Activated T-helper 1 cell treated with anti-CD3 and anti-CD28 coated beads, Interleukin-12 subunit alpha, Interleukin-12 subunit beta, Interleukin-2, Interleukin-4 antibody, amounts not matched to agents 30 ng/mL and 10 ng/mL and 1 ng/mL, durations not matched to agents 14 hours and 24 hours and 36 hours (primary cell): Measurements from ENCODE around the gene LMAN2. TPM values are rescaled to one million over a fixed set of nuclear protein-coding genes. Genes with fewer than 3 reads are reported as not detected.
"Not testable (repeated sequence)": the region's sequence is repeated elsewhere in the genome, so short reads cannot be mapped to it uniquely, and the experiment has no call there.

ENCODE experiments used
- DNase-seq: peaks from one replicate; pipeline ENCODE4 v3.0.0; 2021; ENCODE audit warnings: low spot score
- H3K27ac Mint-ChIP-seq: one replicate; pipeline ENCODE4 v1.8.0; 2021; ENCODE audit warnings: mild to moderate bottlenecking, mixed read lengths
- H3K27me3 Mint-ChIP-seq: one replicate; pipeline ENCODE4 v1.8.0; 2022; ENCODE audit warnings: mild to moderate bottlenecking, moderate library complexity, mixed read lengths; ENCODE audit not compliant: insufficient read depth
- H3K36me3 Mint-ChIP-seq: one replicate; pipeline ENCODE4 v1.8.0; 2021; ENCODE audit warnings: low read depth, mixed read lengths
- H3K4me1 Mint-ChIP-seq: one replicate; pipeline ENCODE4 v1.8.0; 2021; ENCODE audit warnings: low read depth, mixed read lengths
- H3K4me3 Mint-ChIP-seq: one replicate; pipeline ENCODE4 v1.8.0; 2021; ENCODE audit warnings: mild to moderate bottlenecking, moderate library complexity, mixed read lengths
- H3K9me3 Mint-ChIP-seq: one replicate; pipeline ENCODE4 v1.8.0; 2021; ENCODE audit warnings: mixed read lengths
- intact Hi-C: fragments of 100-400 bp; cut with micrococcal nuclease; formaldehyde crosslinking; loops from one replicate; pipeline ENCODE4 v1.15.1; 2024
- total RNA-seq: library from RNA; stranded (reverse); gene quantifications from 2 replicates; pipeline ENCODE4 v1.2.3, GENCODE V29; 2022

The LMAN2 gene
- total RNA-seq, 1 donor from 2014 or later, result 118 TPM

- DNase-seq, result no peak
- Mint-ChIP-seq H3K36me3 (peaks cover 25% of the 10 kb centered on the region), H3K4me1 (peaks cover 61% of the 10 kb centered on the region), H3K9me3 (no peaks in the 10 kb centered on the region), H3K4me3 (no peak overlapping the region), H3K27ac (no peak overlapping the region), H3K27me3 (peaks cover 2% of the 10 kb centered on the region)
- intact Hi-C loops, result no loop called here
Measured at GRCh38 chr5:177366528-177367322, 15.3 kb upstream of the LMAN2 start.

GRCh38 chr5:177365845-177366527 lies 14.5 kb upstream of the LMAN2 start:
- intact Hi-C loops, result no loop called here
- H3K27me3 Mint-ChIP-seq, result peaks cover 2% of the 10 kb centered on the region
- peak overlapping the region; percentile 44 for H3K27ac Mint-ChIP-seq
- peaks cover 62% of the 10 kb centered on the region for H3K4me1 Mint-ChIP-seq
- peaks cover 25% of the 10 kb centered on the region for H3K36me3 Mint-ChIP-seq
- no peak for DNase-seq
- H3K4me3 Mint-ChIP-seq, result no peak overlapping the region
- no peaks in the 10 kb centered on the region for H3K9me3 Mint-ChIP-seq

GRCh38 chr5:177364159-177364962 lies 12.9 kb upstream of the LMAN2 start:
- H3K4me3 Mint-ChIP-seq, result peak overlapping the region; percentile 53
- peaks cover 2% of the 10 kb centered on the region for H3K27me3 Mint-ChIP-seq
- intact Hi-C loops, result loop anchor here (1.0 kb wide), 3 partner anchors 13 to 26 kb away; partner anchors contain the start of gene LMAN2
- peaks cover 66% of the 10 kb centered on the region for H3K4me1 Mint-ChIP-seq
- H3K9me3 Mint-ChIP-seq, result no peaks in the 10 kb centered on the region
- peaks cover 29% of the 10 kb centered on the region for H3K36me3 Mint-ChIP-seq
- no peak for DNase-seq
- H3K27ac Mint-ChIP-seq, result peak overlapping the region; percentile 56

GRCh38 chr5:177363565-177363964 lies 12.1 kb upstream of the LMAN2 start:
- Mint-ChIP-seq H3K9me3 (no peaks in the 10 kb centered on the region), H3K27ac (no peak overlapping the region), H3K4me3 (peak overlapping the region; percentile 39), H3K27me3 (peaks cover 2% of the 10 kb centered on the region), H3K36me3 (peaks cover 25% of the 10 kb centered on the region), H3K4me1 (peaks cover 66% of the 10 kb centered on the region)
- intact Hi-C loops, result loop anchor here (1.0 kb wide), 1 partner anchor 134 kb away; the partner anchor contains the start of gene PDLIM7
- no peak for DNase-seq

GRCh38 chr5:177362610-177363507 lies 11.4 kb upstream of the LMAN2 start:
- intact Hi-C loops, result loop anchor here (1.0 kb wide), 1 partner anchor 134 kb away; the partner anchor contains the start of gene PDLIM7
- Mint-ChIP-seq H3K4me1 (peaks cover 65% of the 10 kb centered on the region), H3K27me3 (peaks cover 2% of the 10 kb centered on the region), H3K4me3 (peak overlapping the region; percentile 67), H3K9me3 (no peaks in the 10 kb centered on the region), H3K36me3 (peaks cover 20% of the 10 kb centered on the region), H3K27ac (peak overlapping the region; percentile 56)
- DNase-seq, result peak; percentile 56

- Mint-ChIP-seq H3K4me3 (peak overlapping the region; percentile 67), H3K27ac (peak overlapping the region; percentile 56), H3K4me1 (peaks cover 71% of the 10 kb centered on the region), H3K36me3 (peaks cover 20% of the 10 kb centered on the region), H3K9me3 (no peaks in the 10 kb centered on the region), H3K27me3 (peaks cover 2% of the 10 kb centered on the region)
- intact Hi-C loops, result no loop called here
- DNase-seq, result no peak
Measured at GRCh38 chr5:177362292-177362609, 10.8 kb upstream of the LMAN2 start.

- intact Hi-C loops, result no loop called here
Measured at GRCh38 chr5:177361418-177362291, 10.2 kb upstream of the LMAN2 start.

GRCh38 chr5:177360740-177361139 lies 9.3 kb upstream of the LMAN2 start:
- Mint-ChIP-seq H3K4me1 (peaks cover 84% of the 10 kb centered on the region), H3K36me3 (peaks cover 15% of the 10 kb centered on the region)
- H3K27me3 Mint-ChIP-seq, H3K4me3 Mint-ChIP-seq, DNase-seq, intact Hi-C loops, H3K9me3 Mint-ChIP-seq, H3K27ac Mint-ChIP-seq: not testable (repeated sequence)

More at GRCh38 chr5:177361418-177362291, 10.2 kb upstream of the LMAN2 start:
- Mint-ChIP-seq H3K27me3 (peaks cover 2% of the 10 kb centered on the region), H3K9me3 (no peaks in the 10 kb centered on the region), H3K4me3 (peak overlapping the region; percentile 67), H3K27ac (peak overlapping the region; percentile 56), H3K36me3 (peaks cover 20% of the 10 kb centered on the region), H3K4me1 (peaks cover 77% of the 10 kb centered on the region)
- no peak for DNase-seq

GRCh38 chr5:177359860-177360259 lies 8.4 kb upstream of the LMAN2 start:
- peaks cover 11% of the 10 kb centered on the region for H3K9me3 Mint-ChIP-seq
- peaks cover 79% of the 10 kb centered on the region for H3K4me1 Mint-ChIP-seq
- no peak for DNase-seq
- H3K36me3 Mint-ChIP-seq, result peaks cover 12% of the 10 kb centered on the region
- no peaks in the 10 kb centered on the region for H3K27me3 Mint-ChIP-seq
- intact Hi-C loops, result loop anchor here (5.0 to 10.0 kb wide), 2 partner anchors 228 to 825 kb away; partner anchors contain the start of genes NSD1 and RNF44
- peak overlapping the region; percentile 78 for H3K27ac Mint-ChIP-seq
- H3K4me3 Mint-ChIP-seq, result peak overlapping the region; percentile 85

- no peak overlapping the region for H3K27ac Mint-ChIP-seq
- peaks cover 75% of the 10 kb centered on the region for H3K4me1 Mint-ChIP-seq
- DNase-seq, result no peak
- peaks cover 15% of the 10 kb centered on the region for H3K9me3 Mint-ChIP-seq
- H3K36me3 Mint-ChIP-seq, result peaks cover 9% of the 10 kb centered on the region
- peak overlapping the region; percentile 85 for H3K4me3 Mint-ChIP-seq
- no peaks in the 10 kb centered on the region for H3K27me3 Mint-ChIP-seq
- intact Hi-C loops, result loop anchor here (5.0 to 10.0 kb wide), 2 partner anchors 227 to 825 kb away; partner anchors contain the start of genes NSD1 and RNF44
Measured at GRCh38 chr5:177359451-177359851, 8.0 kb upstream of the LMAN2 start.

- H3K36me3 Mint-ChIP-seq, result peaks cover 9% of the 10 kb centered on the region
Measured at GRCh38 chr5:177358370-177358819, 6.9 kb upstream of the LMAN2 start.

More at GRCh38 chr5:177358370-177358819, 6.9 kb upstream of the LMAN2 start:
- peaks cover 67% of the 10 kb centered on the region for H3K4me1 Mint-ChIP-seq
- H3K4me3 Mint-ChIP-seq, result peak overlapping the region; percentile 85
- H3K9me3 Mint-ChIP-seq, result peaks cover 19% of the 10 kb centered on the region
- intact Hi-C loops, result loop anchor here (5.0 to 10.0 kb wide), 2 partner anchors 226 to 824 kb away; partner anchors contain the start of genes NSD1 and RNF44
- no peak for DNase-seq
- H3K27me3 Mint-ChIP-seq, result no peaks in the 10 kb centered on the region
- peak overlapping the region; percentile 78 for H3K27ac Mint-ChIP-seq
